ENCODE data around the gene CBLN2.
A peak's percentile ranks its signal among the peaks of the same experiment; 100 is the strongest.

DNA sequence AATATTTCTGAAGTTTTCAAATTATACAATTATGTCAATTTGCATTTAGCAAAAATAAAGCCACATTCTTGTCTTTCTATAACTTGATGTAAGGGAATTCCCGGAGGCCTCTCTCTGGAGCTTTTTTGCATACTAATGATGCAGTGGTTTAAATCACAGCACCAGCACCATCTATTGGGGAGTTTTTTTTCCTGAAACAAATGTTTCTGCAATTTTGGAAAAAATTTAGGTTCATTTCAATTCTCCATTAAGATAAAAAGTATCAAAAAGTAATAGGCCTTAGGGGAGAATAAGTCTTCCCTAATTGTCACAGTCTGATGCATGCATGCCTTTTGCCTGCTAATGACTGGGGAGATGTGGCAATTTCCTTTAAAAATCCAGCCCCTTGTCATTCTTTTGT, 13.5 kb downstream of the CBLN2 start:
- TF ChIP-seq, protein P1, sequence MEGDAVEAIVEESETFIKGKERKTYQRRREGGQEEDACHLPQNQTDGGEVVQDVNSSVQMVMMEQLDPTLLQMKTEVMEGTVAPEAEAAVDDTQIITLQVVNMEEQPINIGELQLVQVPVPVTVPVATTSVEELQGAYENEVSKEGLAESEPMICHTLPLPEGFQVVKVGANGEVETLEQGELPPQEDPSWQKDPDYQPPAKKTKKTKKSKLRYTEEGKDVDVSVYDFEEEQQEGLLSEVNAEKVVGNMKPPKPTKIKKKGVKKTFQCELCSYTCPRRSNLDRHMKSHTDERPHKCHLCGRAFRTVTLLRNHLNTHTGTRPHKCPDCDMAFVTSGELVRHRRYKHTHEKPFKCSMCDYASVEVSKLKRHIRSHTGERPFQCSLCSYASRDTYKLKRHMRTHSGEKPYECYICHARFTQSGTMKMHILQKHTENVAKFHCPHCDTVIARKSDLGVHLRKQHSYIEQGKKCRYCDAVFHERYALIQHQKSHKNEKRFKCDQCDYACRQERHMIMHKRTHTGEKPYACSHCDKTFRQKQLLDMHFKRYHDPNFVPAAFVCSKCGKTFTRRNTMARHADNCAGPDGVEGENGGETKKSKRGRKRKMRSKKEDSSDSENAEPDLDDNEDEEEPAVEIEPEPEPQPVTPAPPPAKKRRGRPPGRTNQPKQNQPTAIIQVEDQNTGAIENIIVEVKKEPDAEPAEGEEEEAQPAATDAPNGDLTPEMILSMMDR (conservative IDR thresholded peaks at IDR 0.05; ENCODE audit: low read depth in 2 of 2) = 0 out of 4 replicates have a peak, but pooled peaks of 1 of the 2 experiments have one; percentile 14
- TF ChIP-seq EZH2 (IDR thresholded peaks at IDR 0.05; ENCODE audit: low read depth, unreplicated experiment) (no peak), POLR2AphosphoS5 (IDR thresholded peaks at IDR 0.05; ENCODE audit: low read depth) (no peak)

Data from GM23338 (cell line).